Trophoblast cell (in vitro differentiated cells and primary cell): ENCODE results near the gene SRCAP.

Experiments used
- DNase-seq, 2 donors: peaks; one replicate each; pipeline ENCODE4 v3.0.0-alpha.2; 2016
- H2AFZ ChIP-seq: 2 replicates; pipeline ENCODE4 v1.6.1; 2013; ENCODE audit warnings: low read length, moderate library complexity, mild to moderate bottlenecking; ENCODE audit not compliant: insufficient read depth, poor library complexity
- H2AK5ac ChIP-seq: 2 replicates; pipeline ENCODE4 v1.6.1; 2013; ENCODE audit warnings: mild to moderate bottlenecking, low read length
- H2BK120ac ChIP-seq: 2 replicates; pipeline ENCODE4 v1.6.1; 2013; ENCODE audit warnings: low read length, mild to moderate bottlenecking, moderate library complexity; ENCODE audit not compliant: insufficient read depth, poor library complexity
- H2BK12ac ChIP-seq: 2 replicates; pipeline ENCODE4 v1.6.1; 2013; ENCODE audit warnings: mild to moderate bottlenecking, low read length, moderate library complexity
- H2BK5ac ChIP-seq: 2 replicates; pipeline ENCODE4 v1.6.1; 2013; ENCODE audit warnings: low read length, low read depth, moderate library complexity, mild to moderate bottlenecking; ENCODE audit not compliant: poor library complexity
- H3K14ac ChIP-seq: 2 replicates; pipeline ENCODE4 v1.6.1; 2013; ENCODE audit warnings: mild to moderate bottlenecking, low read length
- H3K18ac ChIP-seq: 2 replicates; pipeline ENCODE4 v1.6.1; 2013; ENCODE audit warnings: mild to moderate bottlenecking, low read length
- H3K23ac ChIP-seq: 2 replicates; pipeline ENCODE4 v1.6.1; 2013; ENCODE audit warnings: low read length
- H3K27ac ChIP-seq: 2 replicates; pipeline ENCODE4 v1.5.1; 2013; ENCODE audit warnings: low read depth, mild to moderate bottlenecking, inconsistent platforms, low read length, moderate library complexity
- H3K27me3 ChIP-seq: 2 replicates; pipeline ENCODE4 v1.6.1; 2013; ENCODE audit warnings: inconsistent platforms, mild to moderate bottlenecking, low read length, moderate library complexity; ENCODE audit not compliant: insufficient read depth
- H3K36me3 ChIP-seq, 2 experiments: 1 replicate in 1 of 2; 2 replicates in 1 of 2; pipeline ENCODE4 v1.6.1; 2013; ENCODE audit warnings: low read length in 2 of 2, mild to moderate bottlenecking in 2 of 2, moderate library complexity in 1 of 2; ENCODE audit not compliant: insufficient read depth in 2 of 2, control insufficient read depth in 1 of 2
- H3K4ac ChIP-seq: 2 replicates; pipeline ENCODE4 v1.6.1; 2013; ENCODE audit warnings: low read depth, mild to moderate bottlenecking, low read length, moderate library complexity
- H3K4me1 ChIP-seq, 2 experiments: 1 replicate in 1 of 2; 2 replicates in 1 of 2; pipeline ENCODE4 v1.6.1; 2013; ENCODE audit warnings: low read length in 2 of 2, mild to moderate bottlenecking in 2 of 2, moderate library complexity in 1 of 2; ENCODE audit not compliant: insufficient read depth in 2 of 2, control insufficient read depth in 1 of 2
- H3K4me2 ChIP-seq: 2 replicates; pipeline ENCODE4 v1.6.1; 2013; ENCODE audit warnings: inconsistent platforms, mild to moderate bottlenecking, low read length, moderate library complexity
- H3K4me3 ChIP-seq: 2 replicates; pipeline ENCODE4 v1.5.1; 2013; ENCODE audit warnings: mild to moderate bottlenecking, low read depth, low read length, inconsistent platforms
- H3K79me1 ChIP-seq: one replicate; pipeline ENCODE4 v1.6.1; 2013; ENCODE audit warnings: low read length
- H3K79me2 ChIP-seq: 2 replicates; pipeline ENCODE4 v1.6.1; 2013; ENCODE audit warnings: low read length, mild to moderate bottlenecking; ENCODE audit not compliant: control insufficient read depth, insufficient read depth, poor library complexity
- H3K9ac ChIP-seq: 2 replicates; pipeline ENCODE4 v1.6.1; 2013; ENCODE audit warnings: mild to moderate bottlenecking, low read length
- H3K9me3 ChIP-seq: 2 replicates; pipeline ENCODE4 v1.6.1; 2013; ENCODE audit warnings: low read depth, mild to moderate bottlenecking, control low read depth, inconsistent platforms, low read length; ENCODE audit not compliant: insufficient read depth
- H4K12ac ChIP-seq: 2 replicates; pipeline ENCODE4 v1.6.1; 2013; ENCODE audit warnings: low read depth, mild to moderate bottlenecking, low read length, moderate library complexity
- H4K8ac ChIP-seq: 2 replicates; pipeline ENCODE4 v1.6.1; 2013; ENCODE audit warnings: low read depth, mild to moderate bottlenecking, low read length, moderate library complexity
- H4K91ac ChIP-seq: one replicate; pipeline ENCODE4 v1.6.1; 2013; ENCODE audit warnings: low read depth, mild to moderate bottlenecking, low read length, moderate library complexity
- WGBS: extraction: QIAGEN DNeasy Blood & Tissue Kit; methylation state at CpG from one replicate; pipeline ENCODE4 v1.1.7; 2013; ENCODE audit warnings: missing lambda C conversion rate; ENCODE audit not compliant: insufficient read length, insufficient coverage; ENCODE audit errors: extremely low coverage; 5-methylcytosine and 5-hydroxymethylcytosine counted together

Gene SRCAP

GRCh38 chr16:30721167-30721566, 22.2 kb downstream of the SRCAP start:
- H3K4me1 ChIP-seq, result no peaks in the 10 kb centered on the region
- no peaks in the 10 kb centered on the region for H3K79me1 ChIP-seq
- no peak overlapping the region for H3K9ac ChIP-seq
- H3K4ac ChIP-seq, result no peak overlapping the region
- H4K12ac ChIP-seq, result no peak overlapping the region
- WGBS, result no CpG with 5 or more reads among the region's 8 CpGs
- no peak overlapping the region for H3K4me3 ChIP-seq
- H3K36me3 ChIP-seq, result peaks cover 73 to 79% of the 10 kb centered on the region in 2 experiments
- H2AK5ac ChIP-seq, result no peak overlapping the region
- H3K23ac ChIP-seq, result no peak overlapping the region
- H4K91ac ChIP-seq, result no peak overlapping the region
- H2BK120ac ChIP-seq, result no peak overlapping the region
- H3K9me3 ChIP-seq, result no peaks in the 10 kb centered on the region
- H3K27me3 ChIP-seq, result no peaks in the 10 kb centered on the region
- H3K14ac ChIP-seq, result no peak overlapping the region
- H3K79me2 ChIP-seq, result no peaks in the 10 kb centered on the region
- no peak overlapping the region for H3K27ac ChIP-seq
- H2BK5ac ChIP-seq, result no peak overlapping the region
- no peak for DNase-seq
- peak overlapping the region; percentile 17 for H3K18ac ChIP-seq
- no peak overlapping the region for H2AFZ ChIP-seq
- no peak overlapping the region for H4K8ac ChIP-seq
- no peak overlapping the region for H2BK12ac ChIP-seq
- no peak overlapping the region for H3K4me2 ChIP-seq

GRCh38 chr16:30721606-30722005, 22.6 kb downstream of the SRCAP start:
- Histone ChIP-seq H4K8ac (no peak overlapping the region), H3K4me2 (no peak overlapping the region), H4K12ac (no peak overlapping the region), H2BK5ac (no peak overlapping the region), H4K91ac (no peak overlapping the region), H3K23ac (no peak overlapping the region), H2AFZ (no peak overlapping the region), H3K79me1 (no peaks in the 10 kb centered on the region), H2BK120ac (no peak overlapping the region), H3K27ac (no peak overlapping the region), H3K36me3 (peaks cover 74 to 81% of the 10 kb centered on the region in 2 experiments), H3K4me3 (no peak overlapping the region), H2BK12ac (no peak overlapping the region), H3K27me3 (no peaks in the 10 kb centered on the region), H3K79me2 (no peaks in the 10 kb centered on the region), H3K9me3 (no peaks in the 10 kb centered on the region), H3K4me1 (no peaks in the 10 kb centered on the region), H3K9ac (no peak overlapping the region), H3K4ac (no peak overlapping the region), H2AK5ac (no peak overlapping the region), H3K14ac (no peak overlapping the region), H3K18ac (no peak overlapping the region)
- WGBS, result no CpG with 5 or more reads among the region's 1 CpG
- DNase-seq, result no peak

GRCh38 chr16:30722443-30722842, 23.5 kb downstream of the SRCAP start:
- no peak overlapping the region for H2BK120ac ChIP-seq
- WGBS, result no CpG with 5 or more reads among the region's 6 CpGs
- H3K4me3 ChIP-seq, result no peak overlapping the region
- H3K18ac ChIP-seq, result no peak overlapping the region
- no peak overlapping the region for H3K4ac ChIP-seq
- no peaks in the 10 kb centered on the region for H3K27me3 ChIP-seq
- H3K79me2 ChIP-seq, result no peaks in the 10 kb centered on the region
- no peak overlapping the region for H2BK12ac ChIP-seq
- H4K91ac ChIP-seq, result no peak overlapping the region
- H3K79me1 ChIP-seq, result no peaks in the 10 kb centered on the region
- no peak overlapping the region for H4K8ac ChIP-seq
- H3K4me2 ChIP-seq, result no peak overlapping the region
- no peak overlapping the region for H2AFZ ChIP-seq
- H2BK5ac ChIP-seq, result no peak overlapping the region
- no peak overlapping the region for H3K9ac ChIP-seq
- no peaks in the 10 kb centered on the region for H3K9me3 ChIP-seq
- H2AK5ac ChIP-seq, result no peak overlapping the region
- H4K12ac ChIP-seq, result no peak overlapping the region
- DNase-seq, result no peak
- no peak overlapping the region for H3K27ac ChIP-seq
- peaks cover 73 to 81% of the 10 kb centered on the region in 2 experiments for H3K36me3 ChIP-seq
- H3K4me1 ChIP-seq, result no peaks in the 10 kb centered on the region
- no peak overlapping the region for H3K23ac ChIP-seq
- no peak overlapping the region for H3K14ac ChIP-seq

- Histone ChIP-seq H3K36me3 (peaks cover 68 to 80% of the 10 kb centered on the region in 2 experiments), H3K79me2 (no peaks in the 10 kb centered on the region), H4K8ac (no peak overlapping the region), H4K91ac (no peak overlapping the region), H3K4me2 (no peak overlapping the region), H3K18ac (no peak overlapping the region), H3K4ac (no peak overlapping the region), H2BK120ac (no peak overlapping the region), H2AFZ (no peak overlapping the region), H3K27ac (no peak overlapping the region), H2AK5ac (no peak overlapping the region), H2BK12ac (no peak overlapping the region), H2BK5ac (no peak overlapping the region), H3K79me1 (no peaks in the 10 kb centered on the region), H3K4me3 (no peak overlapping the region), H3K27me3 (no peaks in the 10 kb centered on the region), H3K4me1 (no peaks in the 10 kb centered on the region), H4K12ac (no peak overlapping the region), H3K9me3 (no peaks in the 10 kb centered on the region), H3K14ac (no peak overlapping the region), H3K9ac (no peak overlapping the region), H3K23ac (no peak overlapping the region)
- WGBS, result no CpG with 5 or more reads among the region's 10 CpGs
- DNase-seq, result no peak
Measured at GRCh38 chr16:30722916-30723315, 23.9 kb downstream of the SRCAP start.
